Type B pancreatic cell (in vitro differentiated cells): Measurements from ENCODE around the gene KLK11. TPM values are rescaled to one million over a fixed set of nuclear protein-coding genes. Genes with fewer than 3 reads are reported as not detected.

Experiments used
- DNase-seq: peaks from one replicate; pipeline ENCODE4 v3.0.0; 2021; ENCODE audit warnings: mixed read lengths; ENCODE audit not compliant: unreplicated experiment; ENCODE audit errors: extremely low spot score
- H3K27ac Mint-ChIP-seq: 2 replicates; pipeline ENCODE4 v1.8.0; 2021; ENCODE audit warnings: mild to moderate bottlenecking, mixed read lengths
- H3K27me3 Mint-ChIP-seq: 2 replicates; pipeline ENCODE4 v1.8.0; 2021; ENCODE audit warnings: mixed read lengths
- H3K36me3 Mint-ChIP-seq: 2 replicates; pipeline ENCODE4 v1.8.0; 2021; ENCODE audit warnings: mixed read lengths
- H3K4me1 Mint-ChIP-seq: one replicate; pipeline ENCODE4 v1.8.0; 2021; ENCODE audit warnings: mixed read lengths; ENCODE audit not compliant: unreplicated experiment
- H3K4me3 Mint-ChIP-seq: 2 replicates; pipeline ENCODE4 v1.8.0; 2021; ENCODE audit warnings: mild to moderate bottlenecking, mixed read lengths
- H3K9me3 Mint-ChIP-seq: 2 replicates; pipeline ENCODE4 v1.8.0; 2021; ENCODE audit warnings: mixed read lengths
- total RNA-seq: library from RNA; stranded (reverse); gene quantifications from 2 replicates; pipeline ENCODE4 v1.2.1, GENCODE V29; 2021; ENCODE audit warnings: low replicate concordance
- TF ChIP-seq, protein P1 (sequence below): fragments of 200-600 bp; sonication (generic); conservative IDR thresholded peaks from 2 replicates; pipeline ENCODE4 v1.5.0; 2021; ENCODE audit warnings: antibody characterized with exemption, mild to moderate bottlenecking

Gene KLK11
- total RNA-seq, 1 donor from 2014 or later: 1.4 TPM

DNA sequence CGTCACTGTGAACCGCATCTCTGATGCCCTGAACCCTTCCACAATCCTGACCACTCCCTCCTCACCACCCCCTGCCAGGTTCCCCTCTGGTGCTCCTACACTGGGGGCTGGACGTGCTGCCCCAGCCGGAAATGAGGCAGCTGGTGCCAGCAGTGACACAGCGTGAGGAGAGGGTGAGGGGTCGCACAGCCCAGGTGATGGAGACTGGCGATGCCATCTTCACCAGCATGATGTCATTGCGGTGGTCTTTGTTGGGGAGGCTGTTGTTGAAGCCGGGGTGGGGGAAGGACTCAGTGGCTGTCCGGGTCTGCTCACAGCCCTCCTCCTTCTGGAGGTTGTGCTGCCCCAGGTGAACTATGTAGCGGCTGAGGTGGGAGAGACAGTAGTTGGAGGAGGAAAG, 2.5 kb downstream of the KLK11 start:
- Mint-ChIP-seq H3K27me3 (peaks cover 52% of the 10 kb centered on the region), H3K27ac (no peak overlapping the region), H3K36me3 (no peaks in the 10 kb centered on the region), H3K4me3 (no peak overlapping the region), H3K9me3 (no peaks in the 10 kb centered on the region), H3K4me1 (no peaks in the 10 kb centered on the region)
- no peak for DNase-seq
- TF ChIP-seq, protein P1, sequence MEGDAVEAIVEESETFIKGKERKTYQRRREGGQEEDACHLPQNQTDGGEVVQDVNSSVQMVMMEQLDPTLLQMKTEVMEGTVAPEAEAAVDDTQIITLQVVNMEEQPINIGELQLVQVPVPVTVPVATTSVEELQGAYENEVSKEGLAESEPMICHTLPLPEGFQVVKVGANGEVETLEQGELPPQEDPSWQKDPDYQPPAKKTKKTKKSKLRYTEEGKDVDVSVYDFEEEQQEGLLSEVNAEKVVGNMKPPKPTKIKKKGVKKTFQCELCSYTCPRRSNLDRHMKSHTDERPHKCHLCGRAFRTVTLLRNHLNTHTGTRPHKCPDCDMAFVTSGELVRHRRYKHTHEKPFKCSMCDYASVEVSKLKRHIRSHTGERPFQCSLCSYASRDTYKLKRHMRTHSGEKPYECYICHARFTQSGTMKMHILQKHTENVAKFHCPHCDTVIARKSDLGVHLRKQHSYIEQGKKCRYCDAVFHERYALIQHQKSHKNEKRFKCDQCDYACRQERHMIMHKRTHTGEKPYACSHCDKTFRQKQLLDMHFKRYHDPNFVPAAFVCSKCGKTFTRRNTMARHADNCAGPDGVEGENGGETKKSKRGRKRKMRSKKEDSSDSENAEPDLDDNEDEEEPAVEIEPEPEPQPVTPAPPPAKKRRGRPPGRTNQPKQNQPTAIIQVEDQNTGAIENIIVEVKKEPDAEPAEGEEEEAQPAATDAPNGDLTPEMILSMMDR: no peak

DNA sequence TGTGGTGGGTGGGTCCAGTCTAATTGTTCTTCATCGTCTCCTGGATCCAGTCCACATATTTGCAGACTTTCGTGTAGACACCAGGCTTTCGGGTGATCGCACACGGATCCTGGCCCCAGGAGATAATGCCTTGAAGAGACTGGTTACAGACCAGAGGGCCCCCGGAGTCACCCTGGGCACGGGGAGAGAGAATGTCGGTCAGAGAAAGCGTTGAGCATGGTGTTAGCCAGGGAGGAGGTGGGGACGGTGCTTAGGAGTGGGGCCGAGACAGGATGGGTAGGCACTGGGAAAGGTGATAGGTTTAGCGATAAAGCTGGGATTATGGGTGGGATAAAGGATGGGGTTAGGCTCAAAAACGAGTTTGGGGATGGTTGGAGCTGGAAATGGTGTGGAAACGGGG, 3.9 kb downstream of the KLK11 start:
- Mint-ChIP-seq H3K27ac (no peak overlapping the region), H3K9me3 (no peaks in the 10 kb centered on the region), H3K27me3 (peaks cover 65% of the 10 kb centered on the region), H3K4me1 (no peaks in the 10 kb centered on the region), H3K4me3 (no peak overlapping the region), H3K36me3 (no peaks in the 10 kb centered on the region)
- DNase-seq: no peak
- TF ChIP-seq, protein P1: no peak

DNA sequence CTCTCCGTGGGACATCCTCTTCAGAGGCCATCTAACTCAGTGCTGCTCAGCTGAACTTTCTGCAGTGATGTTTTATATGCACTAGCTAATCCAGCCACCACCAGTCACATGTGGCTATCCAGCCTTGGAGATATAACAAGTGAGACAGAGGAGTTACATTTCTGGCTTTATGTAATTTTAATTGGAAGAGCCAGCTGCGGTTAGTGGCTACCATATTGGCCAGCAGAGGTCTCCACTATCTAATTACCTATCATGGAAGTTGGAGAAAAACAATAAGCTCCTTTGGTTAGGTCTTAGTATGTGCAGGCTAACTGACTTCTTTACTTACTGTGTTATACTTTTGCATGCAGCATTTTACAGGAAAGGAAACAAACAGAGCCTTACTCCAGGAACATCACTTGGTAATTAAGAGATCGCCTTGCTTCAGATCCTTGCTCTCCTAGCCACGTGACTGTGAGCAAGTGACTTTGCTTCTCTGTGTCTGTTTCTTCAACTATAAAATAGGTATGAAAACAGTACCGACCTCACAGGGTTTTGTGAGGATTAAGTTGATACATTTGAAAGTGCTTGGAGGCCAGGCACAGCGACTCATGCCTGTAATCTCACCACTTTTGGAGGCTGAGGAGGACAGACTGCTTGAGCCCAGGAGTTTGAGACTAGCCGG, 5.3 kb downstream of the KLK11 start:
- DNase-seq: no peak
- Mint-ChIP-seq H3K27me3 (peaks cover 73% of the 10 kb centered on the region), H3K9me3 (no peaks in the 10 kb centered on the region), H3K36me3 (no peaks in the 10 kb centered on the region), H3K27ac (peak overlapping the region; percentile 41), H3K4me3 (peak overlapping the region; percentile 59), H3K4me1 (no peaks in the 10 kb centered on the region)
- TF ChIP-seq, protein P1: peak; percentile 80

DNA sequence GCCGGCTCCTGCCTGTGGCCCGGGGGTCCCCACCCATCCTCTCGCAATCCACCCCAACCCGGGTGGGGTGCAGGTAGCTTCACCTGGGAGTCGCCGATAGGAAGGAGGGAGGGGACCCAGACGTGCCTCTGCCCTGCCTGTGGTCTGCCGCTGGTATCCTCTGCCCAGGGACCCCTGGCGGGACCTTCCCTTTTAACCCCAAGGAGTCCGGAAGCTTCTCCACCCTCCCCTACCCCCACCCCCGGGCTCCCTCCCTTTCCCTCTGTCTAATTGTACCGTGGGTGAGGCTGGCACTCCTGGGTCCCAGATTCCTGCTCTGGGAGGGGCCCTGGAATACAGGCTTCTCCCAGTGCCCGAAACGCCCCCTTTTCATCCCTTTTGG, 6.9 kb downstream of the KLK11 start, which contains the start of gene KLK10:
TSS of gene KLK10 (minus strand) at position 166 of the 382 bp plus-strand sequence. CDS start 579 bp downstream, outside the sequence.
- TF ChIP-seq, protein P1: no peak
- Mint-ChIP-seq H3K27ac (peak within 1 kb of the TSS; percentile 25), H3K27me3 (peaks cover 76% of the 10 kb centered on the region), H3K4me1 (no peaks in the 10 kb centered on the region), H3K4me3 (peak within 1 kb of the TSS; percentile 85), H3K36me3 (no peaks in the 10 kb centered on the region), H3K9me3 (no peaks in the 10 kb centered on the region)
- DNase-seq: no peak

DNA sequence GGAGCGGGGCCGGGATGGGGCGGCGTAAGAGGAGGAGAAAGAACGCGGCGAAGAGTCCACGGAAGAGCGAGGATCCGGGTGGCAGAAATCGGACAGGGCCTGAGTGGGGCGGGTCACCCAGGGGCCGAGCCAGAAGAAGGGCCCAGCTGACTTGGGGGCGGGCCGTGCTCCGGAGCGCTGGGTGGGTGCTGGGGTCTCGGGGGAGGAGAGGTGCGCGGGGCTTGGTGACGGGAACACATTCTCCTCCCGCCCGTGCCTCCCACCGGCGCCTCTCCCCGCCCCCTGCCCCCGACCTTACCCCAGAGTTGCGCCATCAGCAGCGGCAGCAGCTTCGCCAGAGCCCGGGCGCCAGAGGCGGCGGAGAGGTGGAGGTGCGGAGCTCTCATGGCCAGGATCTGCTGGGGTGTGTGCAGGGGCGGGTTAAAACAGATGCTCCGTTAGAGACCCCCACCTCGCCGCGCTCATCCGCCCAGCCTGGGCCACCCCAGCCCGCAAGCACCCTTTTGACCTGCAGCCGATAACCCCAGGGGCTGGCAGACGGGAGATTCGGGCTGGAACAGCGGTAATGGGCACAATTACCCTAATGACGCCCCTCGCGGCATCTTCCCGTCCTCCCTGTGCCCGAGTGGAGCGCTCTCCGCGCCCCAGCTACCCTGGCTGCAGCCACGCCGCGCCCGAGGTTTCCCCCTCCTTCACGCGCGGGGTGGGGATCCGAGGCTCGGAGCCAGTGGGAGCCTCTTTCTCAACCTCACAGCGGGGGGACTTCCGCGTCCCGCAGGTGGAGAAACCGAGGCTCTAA, 7.5 kb downstream of the KLK11 start:
- Mint-ChIP-seq H3K36me3 (no peaks in the 10 kb centered on the region), H3K27ac (no peak overlapping the region), H3K27me3 (peaks cover 82% of the 10 kb centered on the region), H3K4me1 (no peaks in the 10 kb centered on the region), H3K9me3 (no peaks in the 10 kb centered on the region), H3K4me3 (peak overlapping the region; percentile 85)
- TF ChIP-seq, protein P1: no peak
- DNase-seq: no peak
